Mesothelial cell of epicardium (in vitro differentiated cells): ENCODE measurements around the gene P2RX6. TPM values are rescaled to one million over a fixed set of nuclear protein-coding genes. Genes with fewer than 3 reads are reported as not detected.

Experiments
- DNase-seq, 2 experiments: peaks; one replicate each; pipeline ENCODE4 v3.0.0; 2021; ENCODE audit warnings: low spot score in 2 of 2; ENCODE audit not compliant: unreplicated experiment in 2 of 2
- H3K27ac Mint-ChIP-seq: 2 replicates; pipeline ENCODE4 v1.8.0; 2021; ENCODE audit warnings: mixed read lengths
- H3K27me3 Mint-ChIP-seq: 2 replicates; pipeline ENCODE4 v1.8.0; 2021; ENCODE audit warnings: low read depth, mixed read lengths
- H3K36me3 Mint-ChIP-seq: 2 replicates; pipeline ENCODE4 v1.8.0; 2021; ENCODE audit warnings: mixed read lengths
- H3K4me1 Mint-ChIP-seq: 2 replicates; pipeline ENCODE4 v1.8.0; 2021; ENCODE audit warnings: mixed read lengths
- H3K4me3 Mint-ChIP-seq: 2 replicates; pipeline ENCODE4 v1.8.0; 2021; ENCODE audit warnings: mild to moderate bottlenecking, moderate library complexity, mixed read lengths
- H3K9me3 Mint-ChIP-seq: 2 replicates; pipeline ENCODE4 v1.8.0; 2021; ENCODE audit warnings: mixed read lengths
- total RNA-seq: library from RNA; stranded (reverse); gene quantifications from 3 replicates; pipeline ENCODE4 v1.2.1, GENCODE V29; 2021
- TF ChIP-seq, protein P1 (sequence below): fragments of 200-600 bp; sonication (generic); IDR thresholded peaks from one replicate; pipeline ENCODE4 v1.5.0; 2021; ENCODE audit warnings: antibody characterized with exemption; ENCODE audit not compliant: unreplicated experiment

Gene P2RX6
- total RNA-seq, 1 donor from 2014 or later = 0.72 TPM

DNA sequence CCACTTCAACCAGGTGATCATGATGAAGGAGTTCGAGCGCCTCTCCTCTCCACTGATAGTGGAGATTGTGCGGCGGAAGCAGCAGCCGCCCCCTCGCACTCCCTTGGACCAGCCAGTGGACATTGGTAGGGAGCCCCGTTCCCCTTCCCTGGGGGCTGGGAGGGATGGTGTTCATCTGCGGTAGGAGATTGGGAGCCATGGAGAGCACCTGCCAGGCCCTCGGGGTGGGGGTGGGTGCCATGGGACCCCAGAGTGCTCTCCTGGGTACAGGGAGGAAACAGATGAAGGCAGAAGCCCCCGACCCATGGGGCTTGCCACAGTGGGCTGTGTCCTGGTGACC lies 20.1 kb upstream of the P2RX6 start:
- Mint-ChIP-seq H3K27me3 (no peaks in the 10 kb centered on the region), H3K27ac (no peak overlapping the region), H3K36me3 (peaks cover 5% of the 10 kb centered on the region), H3K4me1 (peaks cover under 1% of the 10 kb centered on the region), H3K9me3 (no peaks in the 10 kb centered on the region), H3K4me3 (no peak overlapping the region)
- no peak for DNase-seq
- TF ChIP-seq, protein P1, sequence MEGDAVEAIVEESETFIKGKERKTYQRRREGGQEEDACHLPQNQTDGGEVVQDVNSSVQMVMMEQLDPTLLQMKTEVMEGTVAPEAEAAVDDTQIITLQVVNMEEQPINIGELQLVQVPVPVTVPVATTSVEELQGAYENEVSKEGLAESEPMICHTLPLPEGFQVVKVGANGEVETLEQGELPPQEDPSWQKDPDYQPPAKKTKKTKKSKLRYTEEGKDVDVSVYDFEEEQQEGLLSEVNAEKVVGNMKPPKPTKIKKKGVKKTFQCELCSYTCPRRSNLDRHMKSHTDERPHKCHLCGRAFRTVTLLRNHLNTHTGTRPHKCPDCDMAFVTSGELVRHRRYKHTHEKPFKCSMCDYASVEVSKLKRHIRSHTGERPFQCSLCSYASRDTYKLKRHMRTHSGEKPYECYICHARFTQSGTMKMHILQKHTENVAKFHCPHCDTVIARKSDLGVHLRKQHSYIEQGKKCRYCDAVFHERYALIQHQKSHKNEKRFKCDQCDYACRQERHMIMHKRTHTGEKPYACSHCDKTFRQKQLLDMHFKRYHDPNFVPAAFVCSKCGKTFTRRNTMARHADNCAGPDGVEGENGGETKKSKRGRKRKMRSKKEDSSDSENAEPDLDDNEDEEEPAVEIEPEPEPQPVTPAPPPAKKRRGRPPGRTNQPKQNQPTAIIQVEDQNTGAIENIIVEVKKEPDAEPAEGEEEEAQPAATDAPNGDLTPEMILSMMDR = no peak

DNA sequence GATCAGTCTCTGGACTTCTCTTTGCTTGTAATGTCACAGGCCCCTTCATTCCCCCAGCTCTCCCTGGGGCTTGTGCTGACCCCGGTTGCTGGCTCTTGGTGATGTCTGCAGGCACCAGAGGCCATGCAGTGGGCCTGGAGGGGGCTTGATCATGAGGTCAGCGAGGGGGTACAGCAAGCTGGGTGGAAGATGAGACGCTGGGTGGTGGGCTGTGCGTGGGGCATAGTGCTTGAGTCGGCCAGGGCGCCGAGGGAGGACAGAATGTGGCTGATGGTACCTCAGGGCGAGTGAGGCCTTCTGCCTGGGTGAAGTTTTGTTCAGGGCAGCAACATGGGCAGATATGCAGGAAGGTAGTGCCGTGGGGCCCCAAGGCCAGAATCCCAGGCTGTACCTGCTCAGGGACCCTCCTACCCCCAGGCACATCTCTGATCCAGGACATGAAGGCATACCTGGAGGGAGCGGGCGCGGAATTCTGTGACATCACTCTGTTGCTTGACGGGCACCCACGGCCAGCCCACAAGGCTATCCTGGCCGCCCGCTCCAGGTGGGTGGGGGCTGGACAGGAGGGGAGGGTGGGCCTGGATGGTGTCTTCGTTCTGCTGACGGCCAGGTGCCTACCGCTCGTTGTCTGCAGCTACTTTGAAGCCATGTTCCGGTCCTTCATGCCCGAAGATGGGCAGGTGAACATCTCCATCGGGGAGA lies 19.5 kb upstream of the P2RX6 start:
- TF ChIP-seq, protein P1 = no peak
- H3K4me1 Mint-ChIP-seq = peaks cover 5% of the 10 kb centered on the region

DNA sequence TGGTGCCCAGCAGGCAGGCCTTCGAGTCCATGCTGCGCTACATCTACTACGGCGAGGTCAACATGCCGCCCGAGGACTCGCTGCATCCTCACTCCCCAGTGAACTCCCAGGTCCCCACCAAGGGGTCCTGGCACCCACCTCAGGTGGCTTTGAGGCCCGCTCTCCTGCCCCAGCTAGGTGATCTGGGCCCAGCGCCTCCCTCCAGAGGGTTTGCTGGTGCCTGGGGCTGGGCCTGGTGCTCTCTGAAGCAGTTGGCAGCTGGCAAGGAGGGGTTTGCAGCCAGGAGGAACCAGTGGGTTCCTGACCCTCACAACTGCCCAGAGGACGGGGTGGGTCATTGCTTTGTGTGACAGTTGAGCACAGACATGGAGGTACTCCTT lies 18.9 kb upstream of the P2RX6 start:
- peaks cover 11% of the 10 kb centered on the region for H3K4me1 Mint-ChIP-seq
- no peaks in the 10 kb centered on the region for H3K27me3 Mint-ChIP-seq
- H3K36me3 Mint-ChIP-seq = peaks cover 2% of the 10 kb centered on the region
- DNase-seq = no peak
- H3K9me3 Mint-ChIP-seq = no peaks in the 10 kb centered on the region
- H3K4me3 Mint-ChIP-seq = no peak overlapping the region
- TF ChIP-seq, protein P1 = no peak
- no peak overlapping the region for H3K27ac Mint-ChIP-seq

More for the DNA sequence above, 19.5 kb upstream of the P2RX6 start:
- no peaks in the 10 kb centered on the region for H3K27me3 Mint-ChIP-seq
- H3K36me3 Mint-ChIP-seq = peaks cover 5% of the 10 kb centered on the region
- DNase-seq = no peak
- no peaks in the 10 kb centered on the region for H3K9me3 Mint-ChIP-seq
- no peak overlapping the region for H3K4me3 Mint-ChIP-seq
- no peak overlapping the region for H3K27ac Mint-ChIP-seq

DNA sequence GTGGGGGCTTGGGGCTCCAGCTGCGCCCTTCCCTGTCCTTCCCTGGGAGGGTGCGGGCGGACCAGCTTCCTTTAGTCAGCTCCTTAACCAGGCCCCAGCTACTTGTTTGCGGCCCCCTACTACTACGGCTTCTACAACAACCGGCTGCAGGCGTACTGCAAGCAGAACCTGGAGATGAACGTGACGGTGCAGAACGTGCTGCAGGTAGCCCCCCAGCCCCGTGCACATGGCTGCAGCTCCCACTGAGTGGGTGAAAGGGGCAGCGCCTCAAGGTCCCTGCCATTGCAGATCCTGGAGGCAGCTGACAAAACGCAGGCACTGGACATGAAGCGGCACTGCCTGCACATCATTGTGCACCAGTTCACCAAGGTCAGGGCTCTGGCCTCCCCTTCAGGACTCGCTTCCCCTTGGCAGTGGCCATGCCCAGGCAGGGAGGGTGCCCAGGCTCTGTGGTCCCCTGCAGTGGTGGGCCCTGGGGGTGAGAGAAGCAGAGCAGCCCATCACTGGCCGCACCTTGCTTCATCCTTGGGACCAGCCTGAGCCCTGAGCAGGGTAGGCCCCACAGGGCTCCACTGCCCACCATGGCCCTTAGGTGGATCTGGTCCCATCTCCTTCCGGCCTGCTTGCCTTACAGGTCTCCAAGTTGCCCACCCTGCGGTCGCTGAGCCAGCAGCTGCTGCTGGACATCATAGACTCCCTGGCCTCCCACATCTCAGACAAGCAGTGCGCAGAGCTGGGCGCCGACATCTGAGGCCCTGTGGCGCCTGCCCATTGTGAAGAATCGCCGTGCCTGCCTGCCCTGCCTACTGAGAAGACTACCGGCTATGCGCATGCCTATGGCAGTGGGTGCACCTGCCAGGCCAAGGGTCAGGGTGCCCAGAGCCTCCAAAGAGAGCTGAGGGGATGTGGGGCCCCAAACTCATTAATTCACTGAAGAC lies 18.1 kb upstream of the P2RX6 start:
- no peaks in the 10 kb centered on the region for H3K27me3 Mint-ChIP-seq
- H3K4me1 Mint-ChIP-seq = peaks cover 17% of the 10 kb centered on the region
- H3K9me3 Mint-ChIP-seq = no peaks in the 10 kb centered on the region
- DNase-seq = no peak
- TF ChIP-seq, protein P1 = no peak
- peaks cover 2% of the 10 kb centered on the region for H3K36me3 Mint-ChIP-seq
- no peak overlapping the region for H3K27ac Mint-ChIP-seq
- H3K4me3 Mint-ChIP-seq = no peak overlapping the region

DNA sequence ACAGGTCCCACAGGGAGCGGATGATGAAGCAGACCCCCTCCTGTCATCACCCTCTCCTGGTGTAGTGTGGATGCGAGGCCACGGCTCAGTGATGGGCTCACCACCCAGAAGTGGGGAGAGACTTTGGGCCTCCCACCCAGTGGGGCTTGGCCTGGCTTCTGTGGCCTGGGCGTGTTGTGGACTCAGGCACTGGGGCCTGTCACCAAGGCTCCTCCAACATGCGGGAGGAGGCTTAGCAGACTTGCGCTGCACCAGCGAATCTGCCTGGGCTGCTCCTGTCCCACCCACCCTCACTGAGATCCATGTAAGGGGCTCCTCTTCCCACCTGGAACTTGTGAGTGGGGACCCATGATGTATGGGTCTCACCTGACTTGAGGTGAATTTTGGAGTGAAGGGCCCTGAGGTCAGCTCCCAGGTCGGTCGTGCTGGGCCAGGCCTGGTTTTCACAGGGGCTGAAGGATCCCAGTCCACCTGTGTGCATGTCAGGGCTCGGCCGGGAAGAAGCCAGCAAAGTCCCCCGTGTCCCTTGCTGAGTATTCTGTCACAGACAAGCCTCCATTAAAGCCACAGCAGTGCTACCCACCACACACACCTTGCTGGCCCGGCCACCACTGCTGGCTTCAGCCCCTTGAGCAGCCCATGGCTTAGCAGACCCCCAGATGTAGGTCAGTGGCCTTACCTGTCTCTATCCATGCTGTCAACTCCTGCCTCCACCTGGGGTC lies 17.3 kb upstream of the P2RX6 start:
- Mint-ChIP-seq H3K4me3 (no peak overlapping the region), H3K36me3 (peaks cover 2% of the 10 kb centered on the region), H3K4me1 (peaks cover 21% of the 10 kb centered on the region), H3K27me3 (no peaks in the 10 kb centered on the region), H3K9me3 (no peaks in the 10 kb centered on the region), H3K27ac (no peak overlapping the region)
- TF ChIP-seq, protein P1 = no peak
- no peak for DNase-seq
